GM12875 (cell line): ENCODE data around the gene ZNF324B.

Source experiments
- H3K4me3 ChIP-seq: one replicate; pipeline ENCODE4 v1.5.1; 2011; ENCODE audit warnings: low read depth, low read length, control low read depth
- TF ChIP-seq, protein P1 (sequence below): IDR thresholded peaks from 2 replicates; pipeline ENCODE4 v1.5.1; 2011; ENCODE audit warnings: low read depth, mild to moderate bottlenecking, control low read depth, inconsistent platforms, low read length, moderate library complexity, borderline replicate concordance; ENCODE audit not compliant: insufficient read depth

ZNF324B gene

DNA sequence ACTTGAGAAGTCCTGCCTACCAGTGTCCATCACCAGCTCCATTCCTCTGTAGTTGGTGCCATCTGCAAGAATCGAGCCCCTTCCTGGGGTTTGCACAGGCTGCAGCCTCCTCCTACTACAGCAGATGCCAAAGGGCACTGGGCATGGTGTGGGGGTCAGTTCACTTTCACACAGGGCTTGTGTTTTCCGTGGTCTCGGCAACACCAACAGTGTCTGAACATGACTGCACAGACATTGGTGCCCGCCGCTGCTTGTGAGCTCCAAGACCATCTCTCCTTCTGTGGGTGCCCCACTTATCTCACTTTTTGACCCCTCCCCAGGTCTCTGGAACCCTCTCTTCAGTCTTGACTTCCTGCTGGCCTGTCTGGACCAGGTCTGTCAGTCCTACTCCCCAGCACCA is 40.0 kb downstream of the ZNF324B start:
- TF ChIP-seq, protein P1, sequence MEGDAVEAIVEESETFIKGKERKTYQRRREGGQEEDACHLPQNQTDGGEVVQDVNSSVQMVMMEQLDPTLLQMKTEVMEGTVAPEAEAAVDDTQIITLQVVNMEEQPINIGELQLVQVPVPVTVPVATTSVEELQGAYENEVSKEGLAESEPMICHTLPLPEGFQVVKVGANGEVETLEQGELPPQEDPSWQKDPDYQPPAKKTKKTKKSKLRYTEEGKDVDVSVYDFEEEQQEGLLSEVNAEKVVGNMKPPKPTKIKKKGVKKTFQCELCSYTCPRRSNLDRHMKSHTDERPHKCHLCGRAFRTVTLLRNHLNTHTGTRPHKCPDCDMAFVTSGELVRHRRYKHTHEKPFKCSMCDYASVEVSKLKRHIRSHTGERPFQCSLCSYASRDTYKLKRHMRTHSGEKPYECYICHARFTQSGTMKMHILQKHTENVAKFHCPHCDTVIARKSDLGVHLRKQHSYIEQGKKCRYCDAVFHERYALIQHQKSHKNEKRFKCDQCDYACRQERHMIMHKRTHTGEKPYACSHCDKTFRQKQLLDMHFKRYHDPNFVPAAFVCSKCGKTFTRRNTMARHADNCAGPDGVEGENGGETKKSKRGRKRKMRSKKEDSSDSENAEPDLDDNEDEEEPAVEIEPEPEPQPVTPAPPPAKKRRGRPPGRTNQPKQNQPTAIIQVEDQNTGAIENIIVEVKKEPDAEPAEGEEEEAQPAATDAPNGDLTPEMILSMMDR: no peak

DNA sequence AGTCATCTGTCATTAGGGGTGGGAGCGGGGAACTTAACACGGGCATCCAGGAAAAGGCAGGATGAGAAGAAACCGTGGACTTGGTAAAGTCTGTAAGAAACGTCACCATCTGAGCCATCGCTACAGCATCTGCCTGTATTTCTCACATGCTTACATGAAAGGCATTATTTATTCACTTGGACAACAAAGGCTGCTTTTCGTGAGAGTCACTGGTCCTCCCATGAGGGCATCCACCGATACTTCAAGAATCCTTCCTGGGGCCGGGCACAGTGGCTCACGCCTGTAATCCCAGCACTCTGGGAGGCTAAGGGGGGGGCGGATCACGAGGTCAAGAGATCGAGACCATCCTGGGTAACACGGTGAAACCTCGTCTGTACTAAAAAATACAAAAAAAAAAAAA is 40.8 kb downstream of the ZNF324B start:
- TF ChIP-seq, protein P1: no peak

More for the DNA sequence above, 40.0 kb downstream of the ZNF324B start:
- H3K4me3 ChIP-seq: no peak overlapping the region

DNA sequence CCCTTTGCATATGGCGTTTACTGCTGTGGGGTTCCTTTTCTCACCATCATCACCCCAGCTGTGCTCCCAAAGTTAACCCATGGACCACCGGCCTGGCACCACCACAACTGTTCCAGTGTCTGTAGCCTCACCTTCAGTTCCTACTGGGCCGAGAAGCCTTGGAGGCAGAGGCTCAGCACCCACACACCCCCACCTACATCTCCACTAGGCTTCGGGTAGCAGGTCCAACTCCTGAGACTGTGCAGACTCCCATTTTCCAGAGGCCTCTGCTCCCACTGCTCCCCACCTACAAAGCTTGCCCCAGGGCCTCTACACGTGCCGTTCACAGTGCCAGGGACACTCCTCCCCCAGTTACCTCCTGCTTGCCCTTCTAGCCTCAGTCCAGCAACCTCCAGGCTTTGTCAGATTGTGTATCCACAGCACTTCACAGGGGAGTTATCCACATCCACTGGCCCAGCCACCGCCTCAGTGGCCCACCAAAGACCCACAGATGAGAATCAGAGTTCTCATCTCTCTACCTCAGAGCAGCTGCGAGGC is 46.3 kb downstream of the ZNF324B start:
- TF ChIP-seq, protein P1: no peak
- no peak overlapping the region for H3K4me3 ChIP-seq

More for the DNA sequence above, 40.8 kb downstream of the ZNF324B start:
- H3K4me3 ChIP-seq: no peak overlapping the region

DNA sequence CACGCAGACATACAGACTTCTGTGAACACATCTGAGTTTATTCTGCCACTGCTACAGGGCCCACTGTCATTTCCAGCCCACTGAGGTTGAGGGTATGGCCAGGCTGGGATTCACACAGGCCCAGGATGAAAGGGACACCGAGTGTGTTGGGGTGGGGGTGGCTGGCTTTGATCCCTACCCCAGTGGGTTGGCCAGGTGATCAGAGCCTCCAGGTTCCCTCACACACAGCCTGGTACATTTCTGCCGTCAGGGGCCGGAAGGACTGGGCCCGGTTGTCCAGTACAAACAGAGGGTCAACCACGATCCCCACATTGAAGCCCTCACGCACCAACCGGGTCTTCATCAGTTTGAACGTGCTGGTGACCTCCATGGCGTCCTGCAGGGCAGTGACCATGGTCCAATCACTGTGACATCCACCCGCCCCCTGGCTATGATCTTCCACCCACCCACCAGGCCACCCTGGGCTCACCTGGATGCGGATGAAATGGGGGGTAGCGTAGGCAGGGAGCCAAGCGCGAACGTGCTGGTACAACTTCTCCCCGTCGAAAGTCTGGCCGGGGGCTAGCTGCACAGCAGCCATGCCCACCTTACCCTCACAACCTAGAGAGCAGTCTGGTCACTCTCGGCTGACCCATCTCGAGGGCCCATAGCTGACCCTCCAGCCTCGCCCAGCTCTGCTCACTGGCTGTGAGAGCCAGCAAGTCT is 47.0 kb downstream of the ZNF324B start:
- TF ChIP-seq, protein P1: no peak
- H3K4me3 ChIP-seq: peak overlapping the region; percentile 54

DNA sequence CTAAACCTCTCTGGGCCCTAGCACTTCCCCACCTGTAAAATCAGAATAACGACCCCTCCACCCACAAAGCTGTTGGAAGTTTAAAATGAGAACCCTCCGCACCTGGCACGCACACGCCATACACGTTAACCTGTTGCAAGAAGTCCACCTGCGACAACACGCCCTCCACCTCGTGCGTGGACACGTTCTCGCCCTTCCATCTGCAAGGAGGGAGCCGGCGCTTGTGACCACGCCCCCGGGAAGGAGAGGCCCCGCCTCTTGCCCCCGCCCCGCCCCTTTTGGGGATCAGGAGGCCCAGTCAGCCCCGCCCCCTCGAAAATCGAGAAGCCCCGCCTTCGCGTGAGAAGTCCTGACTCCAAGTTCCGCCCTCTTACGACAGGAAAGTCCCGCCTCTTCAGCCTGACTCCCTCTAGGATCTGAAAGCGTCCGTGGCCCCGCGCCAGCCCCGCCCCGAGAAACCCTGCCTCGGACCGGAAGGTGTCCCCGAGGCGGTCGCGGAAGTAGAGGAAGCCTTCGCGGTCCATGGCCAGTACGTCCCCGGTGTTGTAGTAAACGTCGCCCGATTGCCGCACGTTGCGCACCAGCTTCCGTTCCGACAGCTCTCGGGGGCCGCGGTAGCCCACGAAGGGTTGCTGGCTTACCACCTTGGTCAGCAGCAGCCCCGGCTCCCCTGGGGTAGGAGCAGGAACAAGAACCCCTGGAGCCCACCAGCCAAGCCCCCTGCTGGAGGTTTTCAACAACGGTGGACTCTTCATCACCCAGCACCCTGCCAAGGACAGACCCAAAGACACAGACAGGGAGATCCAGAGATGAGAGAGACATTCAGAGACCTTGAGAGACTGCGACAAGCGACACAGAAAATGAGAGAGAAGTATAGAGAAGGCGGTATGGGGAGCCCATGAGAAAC is 47.9 kb downstream of the ZNF324B start:
- peak overlapping the region; percentile 54 for H3K4me3 ChIP-seq
- TF ChIP-seq, protein P1: 0 out of 2 replicates have a peak, but pooled peaks have one; percentile 15

DNA sequence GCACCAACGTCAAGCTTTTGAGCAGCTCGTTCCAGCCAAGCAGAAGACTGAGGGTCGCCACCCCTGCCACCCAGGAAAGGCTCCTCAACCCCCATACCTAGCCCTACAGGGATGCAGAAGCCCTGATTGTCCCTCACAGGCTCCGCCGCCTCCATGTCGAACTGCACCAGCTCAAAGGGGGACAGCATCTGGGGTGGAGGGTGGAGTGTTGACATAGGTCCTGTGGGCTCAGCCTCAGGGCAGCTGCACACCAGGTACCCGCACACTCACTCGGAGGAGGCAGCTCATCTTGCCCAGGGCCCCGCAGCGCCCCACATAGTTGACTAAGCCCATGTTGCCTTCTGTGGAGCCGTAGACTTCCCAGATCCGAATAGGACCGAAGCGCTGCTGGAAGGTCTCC is 48.8 kb downstream of the ZNF324B start:
- no peak overlapping the region for H3K4me3 ChIP-seq
- TF ChIP-seq, protein P1: no peak
